Measurements from ENCODE around the gene ADAM30. TPM values are rescaled to one million over a fixed set of nuclear protein-coding genes. Genes with fewer than 3 reads are reported as not detected.

The ADAM30 gene
- total RNA-seq, 2 donors from 2014 or later, result 2.0 TPM; not detected in 1

- H3K4me1 ChIP-seq (replicated peaks), result no peaks in the 10 kb centered on the region
- no peak for TF ChIP-seq POLR2A (IDR thresholded peaks at IDR 0.05)
- TF ChIP-seq POLR2AphosphoS5 (IDR thresholded peaks at IDR 0.05), result no peak
- TF ChIP-seq CTCF (IDR thresholded peaks at IDR 0.05), result no peak
- 84% methylated on average over 19 of the region's 19 CpGs for WGBS
- H3K36me3 ChIP-seq, result peaks cover 9 to 26% of the 10 kb centered on the region in 2 donors
- no peak overlapping the region for H3K4me3 ChIP-seq
- intact Hi-C loops (cut with DNase I), result no loop called here
- DNase-seq (ENCODE audit: low spot score), result no peak
- H3K27me3 ChIP-seq (replicated peaks; ENCODE audit: insufficient read depth), result no peaks in the 10 kb centered on the region
- no peaks in the 10 kb centered on the region for H3K9me3 ChIP-seq
- no peak overlapping the region for H3K27ac ChIP-seq
Observed at GRCh38 chr1:119924948-119925898, 28.9 kb upstream of the ADAM30 start.

GRCh38 chr1:119920104-119920968 is 24.0 kb upstream of the ADAM30 start:
- no peak overlapping the region for H3K4me3 ChIP-seq
- 78% methylated on average over 8 of the region's 8 CpGs for WGBS
- no peak overlapping the region for H3K27ac ChIP-seq
- TF ChIP-seq POLR2A (IDR thresholded peaks at IDR 0.05) (no peak), CTCF (IDR thresholded peaks at IDR 0.05) (no peak), POLR2AphosphoS5 (IDR thresholded peaks at IDR 0.05) (no peak)
- no peak for DNase-seq (ENCODE audit: low spot score)
- no peaks in the 10 kb centered on the region for H3K4me1 ChIP-seq (replicated peaks)
- intact Hi-C loops (cut with DNase I), result no loop called here
- H3K27me3 ChIP-seq (replicated peaks; ENCODE audit: insufficient read depth), result no peaks in the 10 kb centered on the region
- H3K9me3 ChIP-seq, result no peaks in the 10 kb centered on the region
- peaks cover 4 to 40% of the 10 kb centered on the region in 2 donors for H3K36me3 ChIP-seq

- intact Hi-C loops (cut with DNase I), result no loop called here
- DNase-seq (ENCODE audit: low spot score), result no peak
- no peaks in the 10 kb centered on the region for H3K27me3 ChIP-seq (replicated peaks; ENCODE audit: insufficient read depth)
- H3K4me3 ChIP-seq, result no peak overlapping the region
- no peaks in the 10 kb centered on the region for H3K9me3 ChIP-seq
- WGBS, result 97% methylated on average over 7 of the region's 7 CpGs
- TF ChIP-seq POLR2A (IDR thresholded peaks at IDR 0.05), result no peak
- no peak for TF ChIP-seq POLR2AphosphoS5 (IDR thresholded peaks at IDR 0.05)
- no peaks in the 10 kb centered on the region for H3K4me1 ChIP-seq (replicated peaks)
- H3K36me3 ChIP-seq, result peaks cover 6 to 44% of the 10 kb centered on the region in 2 donors
- H3K27ac ChIP-seq, result no peak overlapping the region
Observed at GRCh38 chr1:119919241-119919640, 22.9 kb upstream of the ADAM30 start.

- WGBS, result 94% methylated on average over 7 of the region's 7 CpGs
- Histone ChIP-seq H3K9me3 (no peaks in the 10 kb centered on the region), H3K4me3 (no peak overlapping the region), H3K27ac (no peak overlapping the region), H3K36me3 (peaks cover 8 to 48% of the 10 kb centered on the region in 2 donors), H3K27me3 (replicated peaks; ENCODE audit: insufficient read depth) (no peaks in the 10 kb centered on the region), H3K4me1 (replicated peaks) (no peaks in the 10 kb centered on the region)
- no peak for TF ChIP-seq POLR2AphosphoS5 (IDR thresholded peaks at IDR 0.05)
- TF ChIP-seq CTCF (IDR thresholded peaks at IDR 0.05), result no peak
- no peak for TF ChIP-seq POLR2A (IDR thresholded peaks at IDR 0.05)
- no peak for DNase-seq (ENCODE audit: low spot score)
- intact Hi-C loops (cut with DNase I), result no loop called here
Observed at GRCh38 chr1:119918301-119918700, 22.0 kb upstream of the ADAM30 start.
